A549 (cell line): ENCODE measurements around the gene PRDM15. TPM values are rescaled to one million over a fixed set of nuclear protein-coding genes. Genes with fewer than 3 reads are reported as not detected.

ENCODE experiments used
- ATAC-seq, 2 experiments: fragments of 200-7000 bp in 1 of 2; fragments of >200 bp in 1 of 2; cut with Nextera tagmentation in 1 of 2; cut with Tn5 transposase in 1 of 2; 3 replicates each; pipeline versions ENCODE4 v1.8.0 to v1.9.1; 2018 to 2020; ENCODE audit warnings: mild to moderate bottlenecking in 1 of 2, moderate library complexity in 1 of 2
- CTCF ChIA-PET: fragments of 300-600 bp; sonication (Branson Sonifier 250); formaldehyde crosslinking; extraction: SDS; loops from one replicate; lab custom pipeline; 2021; ENCODE audit warnings: antibody characterized with exemption, inconsistent platforms; lab: Yijun Ruan, JAX
- POLR2A ChIA-PET: fragments of 350-600 bp; formaldehyde crosslinking; extraction: SDS; loops from one replicate; lab custom pipeline; 2021; ENCODE audit warnings: antibody characterized with exemption, inconsistent platforms; lab: Yijun Ruan, JAX
- DNase-seq, 2 experiments: peaks; one replicate each; pipeline versions ENCODE4 v3.0.0 to v3.0.0-alpha.2; 2011 to 2016; ENCODE audit warnings: low read depth in 1 of 2, low spot score in 1 of 2
- FAIRE-seq: peaks from 2 replicates; lab custom pipeline; 2011; peaks lifted over from hg19 to GRCh38; lab: Jason Lieb, UNC
- H3K27ac ChIP-seq, 2 experiments: fragments of >200 bp; sonication (Bioruptor Twin); formaldehyde crosslinking; 3 replicates each; pipeline ENCODE4 v1.5.1; 2016 to 2017
- H3K4me1 ChIP-seq: fragments of >200 bp; sonication (Bioruptor Twin); formaldehyde crosslinking; 3 replicates; pipeline ENCODE4 v1.6.1; 2016
- H3K4me2 ChIP-seq: fragments of >200 bp; sonication (Bioruptor Twin); formaldehyde crosslinking; 3 replicates; pipeline ENCODE4 v1.6.1; 2016
- H3K4me3 ChIP-seq: fragments of >200 bp; sonication (Bioruptor Twin); formaldehyde crosslinking; 3 replicates; pipeline ENCODE4 v1.5.1; 2016
- H3K9me3 ChIP-seq: fragments of >200 bp; sonication (Bioruptor Twin); formaldehyde crosslinking; 3 replicates; pipeline ENCODE4 v1.6.1; 2016
- CBX8 ChIP-seq: fragments of 200-600 bp; sonication (generic); IDR thresholded peaks from 2 replicates; pipeline ENCODE4 v1.6.1; 2016
- CHD2 ChIP-seq: fragments of 150-350 bp; IDR thresholded peaks from 2 replicates; pipeline ENCODE4 v1.6.1; 2014; ENCODE audit warnings: low read length; ENCODE audit not compliant: partially characterized antibody
- CHD4 ChIP-seq: fragments of 200-600 bp; sonication (generic); IDR thresholded peaks from 2 replicates; pipeline ENCODE4 v1.6.1; 2016; ENCODE audit warnings: antibody characterized with exemption, mild to moderate bottlenecking, borderline replicate concordance
- FOSL2 ChIP-seq, 2 experiments: fragments of 450-650 bp in 1 of 2; fragments of >200 bp in 1 of 2; sonication (Bioruptor Twin) in 1 of 2; formaldehyde crosslinking; IDR thresholded peaks; 2 replicates each; pipeline versions ENCODE4 v1.5.0 to v1.6.1; 2016 to 2020; ENCODE audit warnings: mild to moderate bottlenecking in 1 of 2, moderate library complexity in 1 of 2
- GATA3 ChIP-seq: IDR thresholded peaks from 2 replicates; pipeline ENCODE4 v1.6.1; 2012; ENCODE audit warnings: borderline replicate concordance
- JUN ChIP-seq, 2 experiments: fragments of >200 bp; sonication (Bioruptor Twin); formaldehyde crosslinking; IDR thresholded peaks; 2 replicates in 1 of 2; 3 replicates in 1 of 2; pipeline ENCODE4 v1.6.1; 2016 to 2017
- MYC ChIP-seq: IDR thresholded peaks from 2 replicates; pipeline ENCODE4 v1.6.1; 2012; ENCODE audit warnings: mild to moderate bottlenecking, inconsistent platforms, low read length, improper control_type of control experiment, borderline replicate concordance
- NFE2L2 ChIP-seq: fragments of 150-350 bp; conservative IDR thresholded peaks from 2 replicates; pipeline ENCODE4 v1.6.1; 2014; ENCODE audit warnings: low read length
- POLR2A ChIP-seq: IDR thresholded peaks from 2 replicates; pipeline ENCODE4 v1.6.1; 2012; ENCODE audit warnings: mild to moderate bottlenecking, low read length
- RAD21 ChIP-seq, 2 experiments: fragments of >200 bp in 1 of 2; sonication (Bioruptor Twin) in 1 of 2; formaldehyde crosslinking in 1 of 2; IDR thresholded peaks in 1 of 2; conservative IDR thresholded peaks in 1 of 2; 2 replicates in 1 of 2; 3 replicates in 1 of 2; pipeline ENCODE4 v1.6.1; 2012 to 2018; ENCODE audit warnings: inconsistent platforms in 1 of 2
- RARB ChIP-seq: fragments of 250-450 bp; sonication (Bioruptor Pico); IDR thresholded peaks from 2 replicates; pipeline ENCODE4 v1.8.0; 2021; ENCODE audit warnings: mild to moderate bottlenecking, moderate library complexity
- SMC3 ChIP-seq: fragments of >200 bp; sonication (Bioruptor Twin); formaldehyde crosslinking; IDR thresholded peaks from 3 replicates; pipeline ENCODE4 v1.6.1; 2018; ENCODE audit warnings: inconsistent platforms
- SREBF2 ChIP-seq: fragments of 450-650 bp; IDR thresholded peaks from 2 replicates; pipeline ENCODE4 v1.6.1; 2014; ENCODE audit warnings: mild to moderate bottlenecking, moderate library complexity
- TFCP2L1 ChIP-seq: fragments of 250-450 bp; sonication (Bioruptor Pico); IDR thresholded peaks from 2 replicates; pipeline ENCODE4 v1.5.0; 2021; ENCODE audit warnings: mild to moderate bottlenecking
- WGBS: methylation state at CpG from one replicate; pipeline ENCODE4 v1.1.6; 2017; ENCODE audit errors: missing lambda C conversion rate; 5-methylcytosine and 5-hydroxymethylcytosine counted together
- polyA plus RNA-seq, 4 experiments: library from polyadenylated mRNA; depleted of rRNA in 3 of 4; stranded (reverse); fragments of >200 nt; fragmentation: RNase III in 1 of 4; extraction: RNeasy Plus Mini Kit Qiagen cat#74134 plus additional on column Dnase treatment in 1 of 4; gene quantifications; 2 replicates in 3 of 4; 3 replicates in 1 of 4; pipeline ENCODE4 v1.2.3, GENCODE V29; 2011 to 2017
- TF ChIP-seq, protein P1 (sequence below): fragments of 150-350 bp; IDR thresholded peaks from 2 replicates; pipeline ENCODE4 v1.6.1; 2014; ENCODE audit warnings: low read depth, mild to moderate bottlenecking, low read length
- TF ChIP-seq, protein P2 (sequence below): fragments of >200 bp; sonication (Bioruptor Twin); formaldehyde crosslinking; IDR thresholded peaks from 3 replicates; pipeline ENCODE4 v1.5.1; 2016
- TF ChIP-seq, protein P3 (sequence below): fragments of 250-450 bp; sonication (Bioruptor Pico); IDR thresholded peaks from 2 replicates; pipeline ENCODE4 v1.5.0; 2020; ENCODE audit warnings: low read depth, mild to moderate bottlenecking, moderate library complexity
- TF ChIP-seq, protein P4 (sequence below): fragments of 250-450 bp; sonication (Bioruptor Pico); IDR thresholded peaks from 2 replicates; pipeline ENCODE4 v1.5.0; 2021; ENCODE audit warnings: mild to moderate bottlenecking, moderate library complexity, borderline replicate concordance
- TF ChIP-seq, protein P5 (sequence below): IDR thresholded peaks from 2 replicates; pipeline ENCODE4 v1.6.1; 2012
- TF ChIP-seq, protein P6 (sequence below): fragments of 450-650 bp; IDR thresholded peaks from 2 replicates; pipeline ENCODE4 v1.6.1; 2014; ENCODE audit warnings: antibody characterized with exemption
- TF ChIP-seq, protein P7 (sequence below): fragments of 200-600 bp; sonication (generic); IDR thresholded peaks from 2 replicates; pipeline ENCODE4 v1.6.1; 2016; ENCODE audit warnings: antibody characterized with exemption, mild to moderate bottlenecking, moderate library complexity

PRDM15 gene
- polyA plus RNA-seq, 2 of the 4 experiments (the other 2 are of a cell fraction) = 4.5 to 6.1 TPM

DNA sequence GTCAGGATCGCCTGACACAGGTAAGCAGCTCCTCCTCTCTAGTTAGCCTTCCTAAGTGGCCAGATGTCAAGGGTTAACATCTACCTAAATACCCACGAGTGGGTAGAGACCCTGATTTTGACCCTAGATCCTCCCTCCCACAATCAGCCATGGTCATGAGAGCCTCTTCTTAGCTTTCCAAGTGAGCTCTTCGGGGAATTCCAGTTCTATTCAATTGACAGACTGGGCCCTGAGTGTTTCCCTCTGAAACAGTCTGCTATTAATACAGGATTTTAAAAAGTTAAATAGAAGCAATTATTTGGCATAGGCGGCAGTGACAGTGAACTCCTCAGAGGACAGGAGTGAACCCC lies 46.6 kb upstream of the PRDM15 start:
- ATAC-seq = no peak
- FAIRE-seq = no peak
- Histone ChIP-seq H3K27ac (no peak overlapping the region; a peak in 1 of 6 replicates), H3K4me3 (no peak overlapping the region), H3K4me2 (no peak overlapping the region; the same call in 2 of the 3 replicates), H3K9me3 (no peaks in the 10 kb centered on the region), H3K4me1 (peaks cover 13% of the 10 kb centered on the region)
- WGBS = 73% methylated on average over 4 of the region's 4 CpGs
- DNase-seq = no peak
- POLR2A ChIA-PET = no interaction called here
- TF ChIP-seq, protein P1, sequence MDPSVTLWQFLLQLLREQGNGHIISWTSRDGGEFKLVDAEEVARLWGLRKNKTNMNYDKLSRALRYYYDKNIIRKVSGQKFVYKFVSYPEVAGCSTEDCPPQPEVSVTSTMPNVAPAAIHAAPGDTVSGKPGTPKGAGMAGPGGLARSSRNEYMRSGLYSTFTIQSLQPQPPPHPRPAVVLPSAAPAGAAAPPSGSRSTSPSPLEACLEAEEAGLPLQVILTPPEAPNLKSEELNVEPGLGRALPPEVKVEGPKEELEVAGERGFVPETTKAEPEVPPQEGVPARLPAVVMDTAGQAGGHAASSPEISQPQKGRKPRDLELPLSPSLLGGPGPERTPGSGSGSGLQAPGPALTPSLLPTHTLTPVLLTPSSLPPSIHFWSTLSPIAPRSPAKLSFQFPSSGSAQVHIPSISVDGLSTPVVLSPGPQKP = no peak
- TF ChIP-seq CHD2 = no peak
- TF ChIP-seq, protein P2, sequence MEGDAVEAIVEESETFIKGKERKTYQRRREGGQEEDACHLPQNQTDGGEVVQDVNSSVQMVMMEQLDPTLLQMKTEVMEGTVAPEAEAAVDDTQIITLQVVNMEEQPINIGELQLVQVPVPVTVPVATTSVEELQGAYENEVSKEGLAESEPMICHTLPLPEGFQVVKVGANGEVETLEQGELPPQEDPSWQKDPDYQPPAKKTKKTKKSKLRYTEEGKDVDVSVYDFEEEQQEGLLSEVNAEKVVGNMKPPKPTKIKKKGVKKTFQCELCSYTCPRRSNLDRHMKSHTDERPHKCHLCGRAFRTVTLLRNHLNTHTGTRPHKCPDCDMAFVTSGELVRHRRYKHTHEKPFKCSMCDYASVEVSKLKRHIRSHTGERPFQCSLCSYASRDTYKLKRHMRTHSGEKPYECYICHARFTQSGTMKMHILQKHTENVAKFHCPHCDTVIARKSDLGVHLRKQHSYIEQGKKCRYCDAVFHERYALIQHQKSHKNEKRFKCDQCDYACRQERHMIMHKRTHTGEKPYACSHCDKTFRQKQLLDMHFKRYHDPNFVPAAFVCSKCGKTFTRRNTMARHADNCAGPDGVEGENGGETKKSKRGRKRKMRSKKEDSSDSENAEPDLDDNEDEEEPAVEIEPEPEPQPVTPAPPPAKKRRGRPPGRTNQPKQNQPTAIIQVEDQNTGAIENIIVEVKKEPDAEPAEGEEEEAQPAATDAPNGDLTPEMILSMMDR = no peak
- TF ChIP-seq, protein P3, sequence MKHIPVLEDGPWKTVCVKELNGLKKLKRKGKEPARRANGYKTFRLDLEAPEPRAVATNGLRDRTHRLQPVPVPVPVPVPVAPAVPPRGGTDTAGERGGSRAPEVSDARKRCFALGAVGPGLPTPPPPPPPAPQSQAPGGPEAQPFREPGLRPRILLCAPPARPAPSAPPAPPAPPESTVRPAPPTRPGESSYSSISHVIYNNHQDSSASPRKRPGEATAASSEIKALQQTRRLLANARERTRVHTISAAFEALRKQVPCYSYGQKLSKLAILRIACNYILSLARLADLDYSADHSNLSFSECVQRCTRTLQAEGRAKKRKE (CRISPR knock-in tag) = no peak
- no peak for TF ChIP-seq MYC
- TF ChIP-seq, protein P4, sequence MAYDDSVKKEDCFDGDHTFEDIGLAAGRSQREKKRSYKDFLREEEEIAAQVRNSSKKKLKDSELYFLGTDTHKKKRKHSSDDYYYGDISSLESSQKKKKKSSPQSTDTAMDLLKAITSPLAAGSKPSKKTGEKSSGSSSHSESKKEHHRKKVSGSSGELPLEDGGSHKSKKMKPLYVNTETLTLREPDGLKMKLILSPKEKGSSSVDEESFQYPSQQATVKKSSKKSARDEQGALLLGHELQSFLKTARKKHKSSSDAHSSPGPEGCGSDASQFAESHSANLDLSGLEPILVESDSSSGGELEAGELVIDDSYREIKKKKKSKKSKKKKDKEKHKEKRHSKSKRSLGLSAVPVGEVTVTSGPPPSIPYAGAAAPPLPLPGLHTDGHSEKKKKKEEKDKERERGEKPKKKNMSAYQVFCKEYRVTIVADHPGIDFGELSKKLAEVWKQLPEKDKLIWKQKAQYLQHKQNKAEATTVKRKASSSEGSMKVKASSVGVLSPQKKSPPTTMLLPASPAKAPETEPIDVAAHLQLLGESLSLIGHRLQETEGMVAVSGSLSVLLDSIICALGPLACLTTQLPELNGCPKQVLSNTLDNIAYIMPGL (CRISPR knock-in tag) = no peak
- TF ChIP-seq SREBF2 = no peak
- no peak for TF ChIP-seq FOSL2 (IDR thresholded peaks at IDR 0.05)
- TF ChIP-seq FOSL2 (CRISPR knock-in tag; IDR thresholded peaks at IDR 0.05) = no peak
- no peak for TF ChIP-seq RAD21 (conservative IDR thresholded peaks at IDR 0.05 in 1 of 2, IDR thresholded peaks at IDR 0.05 in 1 of 2)
- TF ChIP-seq NFE2L2 = no peak
- TF ChIP-seq, protein P5, sequence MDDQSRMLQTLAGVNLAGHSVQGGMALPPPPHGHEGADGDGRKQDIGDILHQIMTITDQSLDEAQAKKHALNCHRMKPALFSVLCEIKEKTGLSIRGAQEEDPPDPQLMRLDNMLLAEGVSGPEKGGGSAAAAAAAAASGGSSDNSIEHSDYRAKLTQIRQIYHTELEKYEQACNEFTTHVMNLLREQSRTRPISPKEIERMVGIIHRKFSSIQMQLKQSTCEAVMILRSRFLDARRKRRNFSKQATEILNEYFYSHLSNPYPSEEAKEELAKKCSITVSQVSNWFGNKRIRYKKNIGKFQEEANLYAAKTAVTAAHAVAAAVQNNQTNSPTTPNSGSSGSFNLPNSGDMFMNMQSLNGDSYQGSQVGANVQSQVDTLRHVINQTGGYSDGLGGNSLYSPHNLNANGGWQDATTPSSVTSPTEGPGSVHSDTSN = no peak
- no peak for TF ChIP-seq POLR2A
- TF ChIP-seq TFCP2L1 (CRISPR knock-in tag) = no peak
- no peak for TF ChIP-seq CHD4
- TF ChIP-seq, protein P6, sequence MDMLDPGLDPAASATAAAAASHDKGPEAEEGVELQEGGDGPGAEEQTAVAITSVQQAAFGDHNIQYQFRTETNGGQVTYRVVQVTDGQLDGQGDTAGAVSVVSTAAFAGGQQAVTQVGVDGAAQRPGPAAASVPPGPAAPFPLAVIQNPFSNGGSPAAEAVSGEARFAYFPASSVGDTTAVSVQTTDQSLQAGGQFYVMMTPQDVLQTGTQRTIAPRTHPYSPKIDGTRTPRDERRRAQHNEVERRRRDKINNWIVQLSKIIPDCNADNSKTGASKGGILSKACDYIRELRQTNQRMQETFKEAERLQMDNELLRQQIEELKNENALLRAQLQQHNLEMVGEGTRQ = no peak
- no peak for TF ChIP-seq SMC3
- TF ChIP-seq RARB (CRISPR knock-in tag) = no peak
- TF ChIP-seq GATA3 = no peak
- TF ChIP-seq, all 56 proteins: peak for 0
- CTCF ChIA-PET = interaction anchor here (0.7 to 0.8 kb wide), 2 partner anchors 109 to 316 kb away, joined by 3 read pairs; no protein-coding TSS in a partner anchor

DNA sequence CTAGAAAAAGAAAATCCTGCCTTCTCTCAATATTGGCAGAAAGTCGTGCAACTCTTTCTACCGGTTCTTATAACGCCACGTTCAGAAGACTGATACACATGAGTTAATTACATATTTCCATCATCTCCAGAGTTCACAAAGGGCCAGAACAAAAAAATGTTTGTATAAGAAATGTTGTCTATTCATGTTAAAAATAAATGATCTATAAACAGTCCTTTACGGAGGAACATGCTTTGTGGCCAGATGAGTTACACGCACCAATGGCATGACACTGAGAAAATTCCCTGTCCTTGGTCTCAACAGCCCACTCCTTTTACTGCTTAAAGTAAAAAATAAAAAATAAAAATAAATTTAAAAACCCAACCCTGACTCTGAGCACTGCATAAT lies 45.2 kb upstream of the PRDM15 start:
- ATAC-seq (no peak), DNase-seq (no peak), FAIRE-seq (no peak)
- 93% methylated on average over 6 of the region's 6 CpGs for WGBS
- Histone ChIP-seq H3K4me3 (no peak overlapping the region), H3K4me1 (peaks cover 9% of the 10 kb centered on the region; the same call in 1 of the 3 replicates), H3K27ac (no peak overlapping the region), H3K4me2 (no peak overlapping the region), H3K9me3 (no peaks in the 10 kb centered on the region)
- ChIA-PET CTCF (interaction anchor here (1.0 kb wide), 1 partner anchor 18 kb away, joined by 3 read pairs; no protein-coding TSS in a partner anchor), POLR2A (no interaction called here)
- TF ChIP-seq, protein P7, sequence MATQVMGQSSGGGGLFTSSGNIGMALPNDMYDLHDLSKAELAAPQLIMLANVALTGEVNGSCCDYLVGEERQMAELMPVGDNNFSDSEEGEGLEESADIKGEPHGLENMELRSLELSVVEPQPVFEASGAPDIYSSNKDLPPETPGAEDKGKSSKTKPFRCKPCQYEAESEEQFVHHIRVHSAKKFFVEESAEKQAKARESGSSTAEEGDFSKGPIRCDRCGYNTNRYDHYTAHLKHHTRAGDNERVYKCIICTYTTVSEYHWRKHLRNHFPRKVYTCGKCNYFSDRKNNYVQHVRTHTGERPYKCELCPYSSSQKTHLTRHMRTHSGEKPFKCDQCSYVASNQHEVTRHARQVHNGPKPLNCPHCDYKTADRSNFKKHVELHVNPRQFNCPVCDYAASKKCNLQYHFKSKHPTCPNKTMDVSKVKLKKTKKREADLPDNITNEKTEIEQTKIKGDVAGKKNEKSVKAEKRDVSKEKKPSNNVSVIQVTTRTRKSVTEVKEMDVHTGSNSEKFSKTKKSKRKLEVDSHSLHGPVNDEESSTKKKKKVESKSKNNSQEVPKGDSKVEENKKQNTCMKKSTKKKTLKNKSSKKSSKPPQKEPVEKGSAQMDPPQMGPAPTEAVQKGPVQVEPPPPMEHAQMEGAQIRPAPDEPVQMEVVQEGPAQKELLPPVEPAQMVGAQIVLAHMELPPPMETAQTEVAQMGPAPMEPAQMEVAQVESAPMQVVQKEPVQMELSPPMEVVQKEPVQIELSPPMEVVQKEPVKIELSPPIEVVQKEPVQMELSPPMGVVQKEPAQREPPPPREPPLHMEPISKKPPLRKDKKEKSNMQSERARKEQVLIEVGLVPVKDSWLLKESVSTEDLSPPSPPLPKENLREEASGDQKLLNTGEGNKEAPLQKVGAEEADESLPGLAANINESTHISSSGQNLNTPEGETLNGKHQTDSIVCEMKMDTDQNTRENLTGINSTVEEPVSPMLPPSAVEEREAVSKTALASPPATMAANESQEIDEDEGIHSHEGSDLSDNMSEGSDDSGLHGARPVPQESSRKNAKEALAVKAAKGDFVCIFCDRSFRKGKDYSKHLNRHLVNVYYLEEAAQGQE = no peak
- TF ChIP-seq, protein P6 = no peak
- TF ChIP-seq CBX8 (no peak), JUN (IDR thresholded peaks at IDR 0.05) (no peak)
- TF ChIP-seq, protein P2 = no peak
